ENCODE data around the gene PRICKLE3.

DNA sequence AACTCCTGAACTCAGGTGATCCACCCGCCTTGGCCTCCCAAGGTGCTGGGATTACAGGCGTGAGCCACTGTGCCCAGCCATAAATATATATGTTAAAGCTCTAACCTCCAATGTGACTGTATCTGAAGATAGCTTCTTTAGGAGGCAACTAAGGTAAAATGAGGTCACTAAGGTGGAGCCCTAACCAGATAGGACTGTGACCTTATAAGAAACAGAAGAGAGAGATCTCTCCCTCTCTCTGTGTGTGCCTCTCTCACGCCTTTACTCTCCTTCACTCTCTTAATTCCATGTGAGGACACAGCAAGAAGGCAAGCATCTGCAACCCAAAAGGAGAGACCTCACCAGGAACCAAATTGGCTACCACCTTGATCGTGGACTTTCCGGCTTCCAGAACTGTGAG is 24.5 kb downstream of the PRICKLE3 start:
- TF ChIP-seq, protein P1, sequence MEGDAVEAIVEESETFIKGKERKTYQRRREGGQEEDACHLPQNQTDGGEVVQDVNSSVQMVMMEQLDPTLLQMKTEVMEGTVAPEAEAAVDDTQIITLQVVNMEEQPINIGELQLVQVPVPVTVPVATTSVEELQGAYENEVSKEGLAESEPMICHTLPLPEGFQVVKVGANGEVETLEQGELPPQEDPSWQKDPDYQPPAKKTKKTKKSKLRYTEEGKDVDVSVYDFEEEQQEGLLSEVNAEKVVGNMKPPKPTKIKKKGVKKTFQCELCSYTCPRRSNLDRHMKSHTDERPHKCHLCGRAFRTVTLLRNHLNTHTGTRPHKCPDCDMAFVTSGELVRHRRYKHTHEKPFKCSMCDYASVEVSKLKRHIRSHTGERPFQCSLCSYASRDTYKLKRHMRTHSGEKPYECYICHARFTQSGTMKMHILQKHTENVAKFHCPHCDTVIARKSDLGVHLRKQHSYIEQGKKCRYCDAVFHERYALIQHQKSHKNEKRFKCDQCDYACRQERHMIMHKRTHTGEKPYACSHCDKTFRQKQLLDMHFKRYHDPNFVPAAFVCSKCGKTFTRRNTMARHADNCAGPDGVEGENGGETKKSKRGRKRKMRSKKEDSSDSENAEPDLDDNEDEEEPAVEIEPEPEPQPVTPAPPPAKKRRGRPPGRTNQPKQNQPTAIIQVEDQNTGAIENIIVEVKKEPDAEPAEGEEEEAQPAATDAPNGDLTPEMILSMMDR (IDR thresholded peaks at IDR 0.05): no peak
- TF ChIP-seq POLR2A (IDR thresholded peaks at IDR 0.05): no peak
